ENCODE data around the gene RCSD1. TPM values are rescaled to one million over a fixed set of nuclear protein-coding genes. Genes with fewer than 3 reads are reported as not detected.

Gene RCSD1
- total and polyA plus RNA-seq, 3 donors from 2014 or later = 13.8 to 24.7 (median 14.1) TPM

GRCh38 chr1:167671727-167672511 lies 41.9 kb downstream of the RCSD1 start:
- no peak overlapping the region for H3K4me3 ChIP-seq
- H3K4me1 ChIP-seq = peaks cover 8% of the 10 kb centered on the region
- intact Hi-C loops (cut with DNase I; ENCODE audit: low total_unique reads) = no loop called here
- H3K36me3 ChIP-seq (ENCODE audit: low read depth, missing control alignments) = no peaks in the 10 kb centered on the region
- H3K27me3 ChIP-seq = no peaks in the 10 kb centered on the region
- 57 to 61% methylated on average over 5 of the region's 5 CpGs for WGBS, 2 donors
- no peaks in the 10 kb centered on the region for H3K9me3 ChIP-seq
- TF ChIP-seq POLR2A (IDR thresholded peaks at IDR 0.05) = no peak
- TF ChIP-seq CTCF (IDR thresholded peaks at IDR 0.05) = no peak
- DNase-seq = peak; percentile 51
- H3K27ac ChIP-seq = no peak overlapping the region

GRCh38 chr1:167672831-167673230 lies 42.8 kb downstream of the RCSD1 start:
- 85 to 92% methylated on average over 4 of the region's 4 CpGs for WGBS, 2 donors
- H3K9me3 ChIP-seq = no peaks in the 10 kb centered on the region
- H3K27me3 ChIP-seq = no peaks in the 10 kb centered on the region
- no peak for DNase-seq
- H3K27ac ChIP-seq = no peak overlapping the region
- no peaks in the 10 kb centered on the region for H3K36me3 ChIP-seq (ENCODE audit: low read depth, missing control alignments)
- no peak overlapping the region for H3K4me3 ChIP-seq
- peaks cover 8% of the 10 kb centered on the region for H3K4me1 ChIP-seq
- TF ChIP-seq CTCF (IDR thresholded peaks at IDR 0.05) (no peak), POLR2A (IDR thresholded peaks at IDR 0.05) (no peak)
- intact Hi-C loops (cut with DNase I; ENCODE audit: low total_unique reads) = no loop called here

- no peak for TF ChIP-seq CTCF (IDR thresholded peaks at IDR 0.05)
- TF ChIP-seq POLR2A (IDR thresholded peaks at IDR 0.05) = no peak
- intact Hi-C loops (cut with DNase I; ENCODE audit: low total_unique reads) = no loop called here
- Histone ChIP-seq H3K27me3 (no peaks in the 10 kb centered on the region), H3K4me3 (no peak overlapping the region), H3K27ac (no peak overlapping the region), H3K9me3 (no peaks in the 10 kb centered on the region), H3K36me3 (ENCODE audit: low read depth, missing control alignments) (no peaks in the 10 kb centered on the region), H3K4me1 (peaks cover 8% of the 10 kb centered on the region)
- no peak for DNase-seq
- WGBS, 2 donors = 86 to 88% methylated on average over 4 of the region's 4 CpGs
Measured at GRCh38 chr1:167673265-167673664, 43.2 kb downstream of the RCSD1 start.

- H3K36me3 ChIP-seq (ENCODE audit: low read depth, missing control alignments) = no peaks in the 10 kb centered on the region
- TF ChIP-seq POLR2A (IDR thresholded peaks at IDR 0.05) = no peak
- TF ChIP-seq CTCF (IDR thresholded peaks at IDR 0.05) = no peak
- H3K4me3 ChIP-seq = no peak overlapping the region
- no peak overlapping the region for H3K27ac ChIP-seq
- H3K4me1 ChIP-seq = peaks cover 11% of the 10 kb centered on the region
- H3K9me3 ChIP-seq = no peaks in the 10 kb centered on the region
- DNase-seq = no peak
- H3K27me3 ChIP-seq = no peaks in the 10 kb centered on the region
- intact Hi-C loops (cut with DNase I; ENCODE audit: low total_unique reads) = no loop called here
- WGBS, 2 donors = 73 to 92% methylated on average over 2 of the region's 2 CpGs
Measured at GRCh38 chr1:167674156-167674555, 44.1 kb downstream of the RCSD1 start.

GRCh38 chr1:167675440-167675839 lies 45.4 kb downstream of the RCSD1 start:
- 80 to 87% methylated on average over 5 of the region's 5 CpGs for WGBS, 2 donors
- no peak overlapping the region for H3K27ac ChIP-seq
- no peak for TF ChIP-seq POLR2A (IDR thresholded peaks at IDR 0.05)
- no peak for TF ChIP-seq CTCF (IDR thresholded peaks at IDR 0.05)
- no peaks in the 10 kb centered on the region for H3K36me3 ChIP-seq (ENCODE audit: low read depth, missing control alignments)
- intact Hi-C loops (cut with DNase I; ENCODE audit: low total_unique reads) = no loop called here
- no peaks in the 10 kb centered on the region for H3K9me3 ChIP-seq
- peaks cover 11% of the 10 kb centered on the region for H3K4me1 ChIP-seq
- no peak for DNase-seq
- no peak overlapping the region for H3K4me3 ChIP-seq
- no peaks in the 10 kb centered on the region for H3K27me3 ChIP-seq

Measured in testis (tissue), 3 donors.